WTC11 (cell line): ENCODE results near the gene SLC45A1.

ENCODE experiments used
- AFF4 ChIP-seq: sonication (generic); formaldehyde crosslinking; IDR thresholded peaks from 2 replicates; pipeline ENCODE4 v1.8.1; 2023; ENCODE audit warnings: mild to moderate bottlenecking, missing genetic modification reagents, borderline replicate concordance
- ARID4B ChIP-seq: sonication (generic); formaldehyde crosslinking; IDR thresholded peaks from 2 replicates; pipeline ENCODE4 v1.8.0; 2023; ENCODE audit warnings: missing genetic modification reagents, mild to moderate bottlenecking, borderline replicate concordance
- CTCF ChIP-seq: fragments of 200-600 bp; IDR thresholded peaks from 2 replicates; pipeline ENCODE4 v1.8.0; 2022; ENCODE audit warnings: antibody characterized with exemption
- GRHL2 ChIP-seq: fragments of 250-450 bp; sonication (Bioruptor Pico); IDR thresholded peaks from 2 replicates; pipeline ENCODE4 v1.8.0; 2022; ENCODE audit warnings: mild to moderate bottlenecking, moderate library complexity; ENCODE audit not compliant: insufficient replicate concordance, severe bottlenecking
- JUN ChIP-seq: sonication (generic); formaldehyde crosslinking; IDR thresholded peaks from 2 replicates; pipeline ENCODE4 v1.8.0; 2023; ENCODE audit warnings: mild to moderate bottlenecking, missing genetic modification reagents
- NR1H2 ChIP-seq: sonication (generic); formaldehyde crosslinking; IDR thresholded peaks from 2 replicates; pipeline ENCODE4 v1.9.0; 2021; ENCODE audit warnings: mild to moderate bottlenecking, moderate library complexity, missing genetic modification reagents
- USF2 ChIP-seq: sonication (generic); formaldehyde crosslinking; IDR thresholded peaks from 2 replicates; pipeline ENCODE4 v1.8.1; 2023; ENCODE audit warnings: mild to moderate bottlenecking, missing genetic modification reagents, moderate library complexity
- ZNF425 ChIP-seq: fragments of 250-450 bp; sonication (Bioruptor Pico); conservative IDR thresholded peaks from 2 replicates; pipeline ENCODE4 v1.9.0; 2021; ENCODE audit warnings: mild to moderate bottlenecking

- TF ChIP-seq NR1H2 (CRISPR knock-in tag) (no peak), CTCF (no peak), JUN (CRISPR knock-in tag) (no peak), AFF4 (no peak), ZNF425 (CRISPR knock-in tag) (no peak), ARID4B (CRISPR knock-in tag) (no peak), USF2 (CRISPR knock-in tag) (no peak), GRHL2 (CRISPR knock-in tag) (no peak)
These were observed 3.7 kb downstream of the SLC45A1 start for GRCh38 chr1:8321612-8322011.
